ENCODE measurements around the gene RUFY3. TPM values are rescaled to one million over a fixed set of nuclear protein-coding genes. Genes with fewer than 3 reads are reported as not detected.
A peak's percentile ranks its signal among the peaks of the same experiment; 100 is the strongest.

The RUFY3 gene
- total and polyA plus RNA-seq, 9 of the 15 experiments (the other 6 are each of a cell fraction or from before 2014, with no cell fraction given) = 4.2 to 31.1 (median 21.5) TPM

- no peak; a peak in 2 of 4 replicates for TF ChIP-seq SIN3A (IDR thresholded peaks at IDR 0.05; ENCODE audit: borderline replicate concordance in 2 of 2, control insufficient read depth in 1 of 2, low read depth in 2 of 2, low read length in 2 of 2)
- no peak for TF ChIP-seq CHCHD3 (CRISPR knock-in tag; IDR thresholded peaks at IDR 0.05)
- no peak for TF ChIP-seq TFAM (CRISPR knock-in tag; conservative IDR thresholded peaks at IDR 0.05)
- TF ChIP-seq PCBP1 (IDR thresholded peaks at IDR 0.05; ENCODE audit: low read depth, low read length, poor library complexity, severe bottlenecking) = peak; percentile 22
- no peak for TF ChIP-seq RBM15 (IDR thresholded peaks at IDR 0.05; ENCODE audit: insufficient read depth, low read length)
- no peak for TF ChIP-seq C11orf30 (IDR thresholded peaks at IDR 0.05; ENCODE audit: low read depth)
- TF ChIP-seq RBM22 (IDR thresholded peaks at IDR 0.05; ENCODE audit: low read depth, low read length, poor library complexity, severe bottlenecking) = peak; percentile 52
- TF ChIP-seq TOE1 (IDR thresholded peaks at IDR 0.05; ENCODE audit: borderline replicate concordance) = no peak
- no peak for TF ChIP-seq TOE1 (CRISPR knock-in tag; IDR thresholded peaks at IDR 0.05; ENCODE audit: borderline replicate concordance, low read depth)
- TF ChIP-seq BRF2 (IDR thresholded peaks at IDR 0.05; ENCODE audit: borderline replicate concordance, insufficient read depth, insufficient read length) = no peak
- TF ChIP-seq, protein P1, sequence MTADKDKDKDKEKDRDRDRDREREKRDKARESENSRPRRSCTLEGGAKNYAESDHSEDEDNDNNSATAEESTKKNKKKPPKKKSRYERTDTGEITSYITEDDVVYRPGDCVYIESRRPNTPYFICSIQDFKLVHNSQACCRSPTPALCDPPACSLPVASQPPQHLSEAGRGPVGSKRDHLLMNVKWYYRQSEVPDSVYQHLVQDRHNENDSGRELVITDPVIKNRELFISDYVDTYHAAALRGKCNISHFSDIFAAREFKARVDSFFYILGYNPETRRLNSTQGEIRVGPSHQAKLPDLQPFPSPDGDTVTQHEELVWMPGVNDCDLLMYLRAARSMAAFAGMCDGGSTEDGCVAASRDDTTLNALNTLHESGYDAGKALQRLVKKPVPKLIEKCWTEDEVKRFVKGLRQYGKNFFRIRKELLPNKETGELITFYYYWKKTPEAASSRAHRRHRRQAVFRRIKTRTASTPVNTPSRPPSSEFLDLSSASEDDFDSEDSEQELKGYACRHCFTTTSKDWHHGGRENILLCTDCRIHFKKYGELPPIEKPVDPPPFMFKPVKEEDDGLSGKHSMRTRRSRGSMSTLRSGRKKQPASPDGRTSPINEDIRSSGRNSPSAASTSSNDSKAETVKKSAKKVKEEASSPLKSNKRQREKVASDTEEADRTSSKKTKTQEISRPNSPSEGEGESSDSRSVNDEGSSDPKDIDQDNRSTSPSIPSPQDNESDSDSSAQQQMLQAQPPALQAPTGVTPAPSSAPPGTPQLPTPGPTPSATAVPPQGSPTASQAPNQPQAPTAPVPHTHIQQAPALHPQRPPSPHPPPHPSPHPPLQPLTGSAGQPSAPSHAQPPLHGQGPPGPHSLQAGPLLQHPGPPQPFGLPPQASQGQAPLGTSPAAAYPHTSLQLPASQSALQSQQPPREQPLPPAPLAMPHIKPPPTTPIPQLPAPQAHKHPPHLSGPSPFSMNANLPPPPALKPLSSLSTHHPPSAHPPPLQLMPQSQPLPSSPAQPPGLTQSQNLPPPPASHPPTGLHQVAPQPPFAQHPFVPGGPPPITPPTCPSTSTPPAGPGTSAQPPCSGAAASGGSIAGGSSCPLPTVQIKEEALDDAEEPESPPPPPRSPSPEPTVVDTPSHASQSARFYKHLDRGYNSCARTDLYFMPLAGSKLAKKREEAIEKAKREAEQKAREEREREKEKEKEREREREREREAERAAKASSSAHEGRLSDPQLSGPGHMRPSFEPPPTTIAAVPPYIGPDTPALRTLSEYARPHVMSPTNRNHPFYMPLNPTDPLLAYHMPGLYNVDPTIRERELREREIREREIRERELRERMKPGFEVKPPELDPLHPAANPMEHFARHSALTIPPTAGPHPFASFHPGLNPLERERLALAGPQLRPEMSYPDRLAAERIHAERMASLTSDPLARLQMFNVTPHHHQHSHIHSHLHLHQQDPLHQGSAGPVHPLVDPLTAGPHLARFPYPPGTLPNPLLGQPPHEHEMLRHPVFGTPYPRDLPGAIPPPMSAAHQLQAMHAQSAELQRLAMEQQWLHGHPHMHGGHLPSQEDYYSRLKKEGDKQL (CRISPR knock-in tag; IDR thresholded peaks at IDR 0.05; ENCODE audit: borderline replicate concordance) = 0 out of 2 replicates have a peak, but pooled peaks have one; percentile 62
- TF ChIP-seq FOXM1 (IDR thresholded peaks at IDR 0.05; ENCODE audit: low read depth) = no peak
- peak; percentile 96; the same call in 1 of the 2 replicates for TF ChIP-seq FOXM1 (CRISPR knock-in tag; IDR thresholded peaks at IDR 0.05; ENCODE audit: low read depth)
- TF ChIP-seq DACH1 (IDR thresholded peaks at IDR 0.05; ENCODE audit: partially characterized antibody) = no peak
- TF ChIP-seq KAT2B (IDR thresholded peaks at IDR 0.05; ENCODE audit: low read depth, low read length) = no peak
- no peak for TF ChIP-seq LARP7 (IDR thresholded peaks at IDR 0.05)
- TF ChIP-seq ZBTB8A (IDR thresholded peaks at IDR 0.05; ENCODE audit: partially characterized antibody) = no peak
- TF ChIP-seq FOXK1 (CRISPR knock-in tag; IDR thresholded peaks at IDR 0.05; ENCODE audit: borderline replicate concordance) = peak; percentile 29; the same call in 1 of the 2 replicates
- no peak for TF ChIP-seq SAP30 (IDR thresholded peaks at IDR 0.05; ENCODE audit: borderline replicate concordance, insufficient read depth, low read depth, low read length, poor library complexity, severe bottlenecking)
- no peak for TF ChIP-seq MAX (CRISPR knock-in tag; IDR thresholded peaks at IDR 0.05)
Measured at GRCh38 chr4:70838666-70839588, 117.2 kb downstream of the RUFY3 start (continued).

All from K562 (cell line).